Measurements from ENCODE around the gene TNFSF12. TPM values are rescaled to one million over a fixed set of nuclear protein-coding genes. Genes with fewer than 3 reads are reported as not detected.
A peak's percentile ranks its signal among the peaks of the same experiment; 100 is the strongest.

Gene TNFSF12
- total and polyA plus RNA-seq, 9 of the 15 experiments (the other 6 are each of a cell fraction or from before 2014, with no cell fraction given) = 0.03 to 0.95 (median 0.19) TPM; not detected in 3

DNA sequence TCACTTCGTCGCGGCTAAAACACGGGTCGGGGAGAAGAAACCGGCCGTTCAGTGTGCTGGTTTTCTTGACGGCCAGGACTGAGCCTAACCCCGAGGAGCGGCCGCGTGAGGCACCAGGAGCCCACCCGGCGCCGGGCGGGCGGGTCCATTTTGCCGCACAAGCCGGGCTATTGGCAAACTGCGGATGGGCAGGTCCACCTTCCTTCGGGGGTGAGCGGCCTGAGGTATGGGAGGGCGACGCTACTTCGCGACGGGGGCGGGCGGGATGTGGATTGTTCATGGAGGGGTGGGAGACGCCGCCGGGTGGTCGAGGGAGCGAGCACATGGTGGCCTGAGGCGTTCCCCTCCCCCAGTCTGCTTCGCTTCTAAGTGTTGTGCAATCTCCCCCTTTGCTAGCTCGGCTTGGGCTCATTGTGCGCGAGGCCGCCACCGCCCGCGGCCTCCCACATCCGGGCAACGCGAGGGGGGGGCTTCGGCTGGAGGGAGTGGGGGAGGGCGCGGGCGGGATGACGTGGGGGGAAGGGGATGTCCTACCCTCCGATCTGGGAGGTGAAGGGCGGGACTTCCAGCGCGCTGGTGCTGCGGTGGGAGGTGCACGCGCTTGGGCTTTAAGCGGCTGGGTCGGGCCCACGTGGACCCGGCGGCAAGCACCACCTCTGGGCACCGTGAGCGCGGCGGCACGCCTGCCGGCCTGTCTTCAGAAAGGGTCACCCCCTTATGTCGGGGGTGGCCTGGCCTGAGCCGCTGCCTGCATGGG, 24.6 kb downstream of the TNFSF12 start (continued):
- TF ChIP-seq, protein P1, sequence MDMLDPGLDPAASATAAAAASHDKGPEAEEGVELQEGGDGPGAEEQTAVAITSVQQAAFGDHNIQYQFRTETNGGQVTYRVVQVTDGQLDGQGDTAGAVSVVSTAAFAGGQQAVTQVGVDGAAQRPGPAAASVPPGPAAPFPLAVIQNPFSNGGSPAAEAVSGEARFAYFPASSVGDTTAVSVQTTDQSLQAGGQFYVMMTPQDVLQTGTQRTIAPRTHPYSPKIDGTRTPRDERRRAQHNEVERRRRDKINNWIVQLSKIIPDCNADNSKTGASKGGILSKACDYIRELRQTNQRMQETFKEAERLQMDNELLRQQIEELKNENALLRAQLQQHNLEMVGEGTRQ (CRISPR knock-in tag; IDR thresholded peaks at IDR 0.05) = no peak
- TF ChIP-seq, protein P2, sequence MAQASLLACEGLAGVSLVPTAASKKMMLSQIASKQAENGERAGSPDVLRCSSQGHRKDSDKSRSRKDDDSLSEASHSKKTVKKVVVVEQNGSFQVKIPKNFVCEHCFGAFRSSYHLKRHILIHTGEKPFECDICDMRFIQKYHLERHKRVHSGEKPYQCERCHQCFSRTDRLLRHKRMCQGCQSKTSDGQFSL (CRISPR knock-in tag; IDR thresholded peaks at IDR 0.05) = peak; percentile 96
- TF ChIP-seq, protein P2 (tag; IDR thresholded peaks at IDR 0.05) = peak in 1 of 2 experiments; percentile 87; a peak in 1 of 4 replicates
- 0 out of 2 replicates have a peak, but pooled peaks have one; percentile 26 for TF ChIP-seq PTBP1 (IDR thresholded peaks at IDR 0.05; ENCODE audit: low read depth, low read length)
- TF ChIP-seq, protein P3, sequence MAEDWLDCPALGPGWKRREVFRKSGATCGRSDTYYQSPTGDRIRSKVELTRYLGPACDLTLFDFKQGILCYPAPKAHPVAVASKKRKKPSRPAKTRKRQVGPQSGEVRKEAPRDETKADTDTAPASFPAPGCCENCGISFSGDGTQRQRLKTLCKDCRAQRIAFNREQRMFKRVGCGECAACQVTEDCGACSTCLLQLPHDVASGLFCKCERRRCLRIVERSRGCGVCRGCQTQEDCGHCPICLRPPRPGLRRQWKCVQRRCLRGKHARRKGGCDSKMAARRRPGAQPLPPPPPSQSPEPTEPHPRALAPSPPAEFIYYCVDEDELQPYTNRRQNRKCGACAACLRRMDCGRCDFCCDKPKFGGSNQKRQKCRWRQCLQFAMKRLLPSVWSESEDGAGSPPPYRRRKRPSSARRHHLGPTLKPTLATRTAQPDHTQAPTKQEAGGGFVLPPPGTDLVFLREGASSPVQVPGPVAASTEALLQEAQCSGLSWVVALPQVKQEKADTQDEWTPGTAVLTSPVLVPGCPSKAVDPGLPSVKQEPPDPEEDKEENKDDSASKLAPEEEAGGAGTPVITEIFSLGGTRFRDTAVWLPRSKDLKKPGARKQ (CRISPR knock-in tag; IDR thresholded peaks at IDR 0.05) = no peak
- TF ChIP-seq ZNF124 (CRISPR knock-in tag; IDR thresholded peaks at IDR 0.05) = no peak
- TF ChIP-seq, protein P4, sequence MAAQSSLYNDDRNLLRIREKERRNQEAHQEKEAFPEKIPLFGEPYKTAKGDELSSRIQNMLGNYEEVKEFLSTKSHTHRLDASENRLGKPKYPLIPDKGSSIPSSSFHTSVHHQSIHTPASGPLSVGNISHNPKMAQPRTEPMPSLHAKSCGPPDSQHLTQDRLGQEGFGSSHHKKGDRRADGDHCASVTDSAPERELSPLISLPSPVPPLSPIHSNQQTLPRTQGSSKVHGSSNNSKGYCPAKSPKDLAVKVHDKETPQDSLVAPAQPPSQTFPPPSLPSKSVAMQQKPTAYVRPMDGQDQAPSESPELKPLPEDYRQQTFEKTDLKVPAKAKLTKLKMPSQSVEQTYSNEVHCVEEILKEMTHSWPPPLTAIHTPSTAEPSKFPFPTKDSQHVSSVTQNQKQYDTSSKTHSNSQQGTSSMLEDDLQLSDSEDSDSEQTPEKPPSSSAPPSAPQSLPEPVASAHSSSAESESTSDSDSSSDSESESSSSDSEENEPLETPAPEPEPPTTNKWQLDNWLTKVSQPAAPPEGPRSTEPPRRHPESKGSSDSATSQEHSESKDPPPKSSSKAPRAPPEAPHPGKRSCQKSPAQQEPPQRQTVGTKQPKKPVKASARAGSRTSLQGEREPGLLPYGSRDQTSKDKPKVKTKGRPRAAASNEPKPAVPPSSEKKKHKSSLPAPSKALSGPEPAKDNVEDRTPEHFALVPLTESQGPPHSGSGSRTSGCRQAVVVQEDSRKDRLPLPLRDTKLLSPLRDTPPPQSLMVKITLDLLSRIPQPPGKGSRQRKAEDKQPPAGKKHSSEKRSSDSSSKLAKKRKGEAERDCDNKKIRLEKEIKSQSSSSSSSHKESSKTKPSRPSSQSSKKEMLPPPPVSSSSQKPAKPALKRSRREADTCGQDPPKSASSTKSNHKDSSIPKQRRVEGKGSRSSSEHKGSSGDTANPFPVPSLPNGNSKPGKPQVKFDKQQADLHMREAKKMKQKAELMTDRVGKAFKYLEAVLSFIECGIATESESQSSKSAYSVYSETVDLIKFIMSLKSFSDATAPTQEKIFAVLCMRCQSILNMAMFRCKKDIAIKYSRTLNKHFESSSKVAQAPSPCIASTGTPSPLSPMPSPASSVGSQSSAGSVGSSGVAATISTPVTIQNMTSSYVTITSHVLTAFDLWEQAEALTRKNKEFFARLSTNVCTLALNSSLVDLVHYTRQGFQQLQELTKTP (IDR thresholded peaks at IDR 0.05; ENCODE audit: low read depth in 1 of 2, partially characterized antibody in 2 of 2) = no peak
- no peak for TF ChIP-seq CC2D1A (IDR thresholded peaks at IDR 0.05)
- TF ChIP-seq, protein P5, sequence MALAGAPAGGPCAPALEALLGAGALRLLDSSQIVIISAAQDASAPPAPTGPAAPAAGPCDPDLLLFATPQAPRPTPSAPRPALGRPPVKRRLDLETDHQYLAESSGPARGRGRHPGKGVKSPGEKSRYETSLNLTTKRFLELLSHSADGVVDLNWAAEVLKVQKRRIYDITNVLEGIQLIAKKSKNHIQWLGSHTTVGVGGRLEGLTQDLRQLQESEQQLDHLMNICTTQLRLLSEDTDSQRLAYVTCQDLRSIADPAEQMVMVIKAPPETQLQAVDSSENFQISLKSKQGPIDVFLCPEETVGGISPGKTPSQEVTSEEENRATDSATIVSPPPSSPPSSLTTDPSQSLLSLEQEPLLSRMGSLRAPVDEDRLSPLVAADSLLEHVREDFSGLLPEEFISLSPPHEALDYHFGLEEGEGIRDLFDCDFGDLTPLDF (CRISPR knock-in tag; IDR thresholded peaks at IDR 0.05) = no peak
- peak; percentile 77 for TF ChIP-seq CREM (IDR thresholded peaks at IDR 0.05; ENCODE audit: low read depth)
- TF ChIP-seq ZKSCAN3 (CRISPR knock-in tag; IDR thresholded peaks at IDR 0.05) = no peak
- TF ChIP-seq FIP1L1 (IDR thresholded peaks at IDR 0.05; ENCODE audit: low read depth, low read length, poor library complexity, severe bottlenecking) = peak; percentile 69
- TF ChIP-seq U2AF1 (optimal IDR thresholded peaks at IDR 0.05; ENCODE audit: low read depth, low read length) = peak; percentile 37
- TF ChIP-seq TCF7L2 (IDR thresholded peaks at IDR 0.05; ENCODE audit: low read depth, low read length) = 0 out of 2 replicates have a peak, but pooled peaks have one; percentile 28
- TF ChIP-seq POU5F1 (IDR thresholded peaks at IDR 0.05; ENCODE audit: borderline replicate concordance, low read depth, low read length, partially characterized antibody) = no peak
- peak; percentile 78 for TF ChIP-seq CHD1 (IDR thresholded peaks at IDR 0.05; ENCODE audit: low read length)
- TF ChIP-seq HMGN3 (IDR thresholded peaks at IDR 0.05; ENCODE audit: borderline replicate concordance, extremely low read depth, insufficient read length, low read depth, low read length) = peak; percentile 19
